RPMI7951 (cell line): Measurements from ENCODE around the gene PINK1. TPM values are rescaled to one million over a fixed set of nuclear protein-coding genes. Genes with fewer than 3 reads are reported as not detected.
"Not testable (repeated sequence)": the region's sequence is repeated elsewhere in the genome, so short reads cannot be mapped to it uniquely, and the experiment has no call there.

Experiments
- DNase-seq: peaks from one replicate; pipeline ENCODE4 v3.0.0-alpha.2; 2012; ENCODE audit warnings: low read depth
- total RNA-seq: library from RNA; depleted of rRNA; stranded (reverse); fragments of >200 nt; shearing (Covaris generic); gene quantifications from 2 replicates; pipeline ENCODE4 v1.2.3, GENCODE V29; 2014

Gene PINK1
- total RNA-seq, 1 experiment from 2014 or later = 52.0 TPM

DNA sequence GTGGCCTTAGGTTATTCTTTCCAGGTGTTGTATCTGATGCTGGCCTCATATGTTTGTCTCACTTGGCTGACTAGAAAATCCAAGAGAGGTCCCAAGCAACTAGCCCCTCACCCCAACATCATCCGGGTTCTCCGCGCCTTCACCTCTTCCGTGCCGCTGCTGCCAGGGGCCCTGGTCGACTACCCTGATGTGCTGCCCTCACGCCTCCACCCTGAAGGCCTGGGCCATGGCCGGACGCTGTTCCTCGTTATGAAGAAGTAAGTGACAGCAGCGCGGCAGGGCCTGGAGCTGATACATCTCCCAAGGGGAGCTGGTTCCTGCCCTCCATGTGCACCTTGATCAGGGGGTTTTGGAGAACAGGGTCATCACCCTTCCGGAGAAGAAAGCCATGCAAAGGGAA is 11.2 kb downstream of the PINK1 start:
- DNase-seq = no peak

DNA sequence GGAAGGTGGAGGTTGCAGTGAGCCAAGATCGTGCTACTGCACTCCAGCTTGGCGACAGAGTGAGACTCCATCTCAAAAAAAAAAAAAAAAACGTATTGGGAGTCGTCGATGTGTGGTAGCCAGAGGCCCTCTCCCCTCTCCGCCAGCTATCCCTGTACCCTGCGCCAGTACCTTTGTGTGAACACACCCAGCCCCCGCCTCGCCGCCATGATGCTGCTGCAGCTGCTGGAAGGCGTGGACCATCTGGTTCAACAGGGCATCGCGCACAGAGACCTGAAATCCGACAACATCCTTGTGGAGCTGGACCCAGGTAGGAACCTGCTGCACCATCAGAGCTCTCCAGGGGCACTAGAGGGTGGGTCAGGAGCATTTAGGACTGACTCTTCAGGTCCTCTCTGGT is 12.2 kb downstream of the PINK1 start:
- DNase-seq = no peak

DNA sequence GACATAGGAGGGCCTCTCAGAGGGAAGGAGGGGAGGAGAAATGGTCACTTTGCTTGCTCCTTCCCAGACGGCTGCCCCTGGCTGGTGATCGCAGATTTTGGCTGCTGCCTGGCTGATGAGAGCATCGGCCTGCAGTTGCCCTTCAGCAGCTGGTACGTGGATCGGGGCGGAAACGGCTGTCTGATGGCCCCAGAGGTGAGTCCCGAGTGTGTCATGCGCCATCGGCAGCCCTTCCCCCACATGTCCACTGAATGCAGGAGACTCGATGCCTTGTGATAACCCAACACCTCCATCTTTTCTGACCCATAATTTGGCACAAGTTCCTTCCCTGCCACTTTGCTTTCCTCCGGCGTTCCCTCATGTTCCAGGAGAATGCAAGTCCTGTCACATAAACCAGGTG is 15.2 kb downstream of the PINK1 start:
- no peak for DNase-seq

DNA sequence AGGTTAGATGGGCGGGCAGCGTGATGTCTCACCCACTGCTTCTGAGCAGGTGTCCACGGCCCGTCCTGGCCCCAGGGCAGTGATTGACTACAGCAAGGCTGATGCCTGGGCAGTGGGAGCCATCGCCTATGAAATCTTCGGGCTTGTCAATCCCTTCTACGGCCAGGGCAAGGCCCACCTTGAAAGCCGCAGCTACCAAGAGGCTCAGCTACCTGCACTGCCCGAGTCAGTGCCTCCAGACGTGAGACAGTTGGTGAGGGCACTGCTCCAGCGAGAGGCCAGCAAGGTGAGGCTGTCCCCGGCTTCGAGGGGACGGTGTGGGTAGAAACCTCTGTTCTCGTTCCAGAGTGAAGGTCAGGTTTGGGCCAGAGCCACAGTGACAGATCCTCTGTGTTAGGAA is 15.7 kb downstream of the PINK1 start:
- no peak for DNase-seq

DNA sequence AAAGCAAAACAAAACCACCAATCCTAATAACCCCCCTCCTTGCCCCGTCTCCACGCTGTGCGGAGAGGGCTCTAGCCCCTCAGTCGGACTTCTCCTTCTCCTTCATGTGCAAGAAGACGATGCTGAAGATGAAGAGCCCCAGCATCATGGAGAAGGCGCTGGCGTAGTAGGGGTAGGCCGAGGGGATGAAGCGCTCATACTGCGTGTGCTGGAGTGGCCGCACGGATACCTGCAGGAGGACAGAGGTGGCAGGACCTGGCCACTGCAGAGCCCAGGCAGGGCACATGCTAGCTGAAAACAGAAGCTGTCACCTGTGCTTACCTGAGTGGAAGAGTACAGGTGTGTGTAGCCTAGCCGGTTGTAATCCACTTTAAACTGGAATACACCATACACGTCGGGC is 19.0 kb downstream of the PINK1 start:
- no peak for DNase-seq

DNA sequence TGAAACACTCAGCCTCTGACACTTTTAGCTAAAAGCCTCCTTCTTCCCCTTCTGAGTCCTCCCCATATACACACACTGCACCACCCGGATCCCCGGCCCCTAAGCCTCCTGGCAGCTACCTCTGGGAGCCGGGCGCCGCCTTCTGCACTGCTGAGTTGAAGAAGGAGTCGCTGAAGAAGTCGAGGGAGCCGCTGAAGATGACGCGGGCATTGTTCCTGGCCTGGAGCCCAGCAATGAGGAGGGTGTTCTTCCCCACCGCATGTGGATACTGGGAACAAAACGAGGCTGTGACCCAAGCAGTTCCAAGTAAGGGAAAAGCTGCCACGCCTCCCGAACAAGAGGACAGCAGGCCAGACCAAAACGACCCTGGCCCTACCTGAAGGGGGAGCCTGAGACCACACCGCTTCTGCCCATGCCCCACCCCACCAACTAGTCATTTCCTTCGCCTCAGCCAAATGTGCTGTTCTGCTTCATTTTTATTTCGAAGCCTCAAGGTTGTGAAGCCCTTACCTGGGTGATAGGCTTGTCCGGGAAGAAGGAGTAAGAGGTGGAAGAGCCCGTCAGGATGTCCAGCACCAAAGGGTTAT is 20.9 kb downstream of the PINK1 start:
- no peak for DNase-seq

DNA sequence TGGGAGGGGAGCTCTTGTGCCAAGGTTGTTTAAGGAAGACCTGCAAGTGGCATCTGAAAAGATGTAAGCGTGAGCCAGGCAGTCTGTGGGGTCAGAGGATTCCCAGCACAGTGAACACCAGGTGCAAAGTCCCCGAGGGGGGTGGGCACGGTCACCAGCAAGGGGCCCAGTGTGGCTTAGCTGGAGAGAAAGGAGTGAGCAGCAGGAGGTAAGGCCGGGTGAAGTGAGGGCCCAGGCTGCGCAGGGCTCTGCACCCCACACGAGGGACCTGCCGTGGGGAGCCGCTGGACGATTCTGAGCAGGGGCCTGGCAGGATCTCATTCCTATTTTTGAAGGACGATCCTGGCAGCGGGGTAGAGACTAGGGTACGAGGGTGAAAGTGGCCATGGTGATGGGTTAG is 23.8 kb downstream of the PINK1 start:
- no peak for DNase-seq

DNA sequence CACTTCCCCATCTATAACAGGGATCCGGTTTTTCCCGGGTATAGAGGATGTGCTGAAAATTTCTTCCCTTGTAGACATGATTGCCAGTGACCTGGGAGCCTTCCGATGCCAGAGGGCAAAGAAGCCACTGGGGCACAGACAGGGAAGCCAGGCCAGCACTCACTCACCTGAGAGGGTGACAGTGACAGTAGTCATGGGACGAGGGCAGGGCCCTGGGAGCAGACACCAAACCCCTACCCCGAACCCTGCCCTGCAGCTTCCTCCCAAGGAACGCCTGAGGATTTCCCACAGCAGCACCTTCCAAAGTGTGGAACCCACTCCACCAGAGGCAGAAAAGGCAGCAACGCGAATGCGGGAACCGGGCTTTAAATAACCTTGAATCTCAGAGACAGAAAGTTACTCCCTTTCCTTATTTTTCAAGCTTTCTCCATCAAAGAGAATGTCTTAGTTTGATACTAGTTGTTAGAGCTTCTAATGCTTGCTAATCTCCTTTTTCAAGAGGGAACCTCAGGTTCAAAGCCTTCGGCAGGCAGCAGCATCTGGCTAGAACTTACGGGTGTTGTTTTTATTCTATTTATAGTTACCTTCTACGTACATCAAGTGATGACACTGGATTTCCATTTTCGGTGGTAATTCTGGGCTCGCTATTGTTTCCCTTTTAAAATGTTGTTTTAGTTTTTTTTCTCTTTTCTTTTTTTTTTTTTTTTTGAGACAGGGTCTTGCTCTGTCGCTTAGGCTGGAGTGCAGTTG is 25.1 kb downstream of the PINK1 start:
- no peak for DNase-seq

DNA sequence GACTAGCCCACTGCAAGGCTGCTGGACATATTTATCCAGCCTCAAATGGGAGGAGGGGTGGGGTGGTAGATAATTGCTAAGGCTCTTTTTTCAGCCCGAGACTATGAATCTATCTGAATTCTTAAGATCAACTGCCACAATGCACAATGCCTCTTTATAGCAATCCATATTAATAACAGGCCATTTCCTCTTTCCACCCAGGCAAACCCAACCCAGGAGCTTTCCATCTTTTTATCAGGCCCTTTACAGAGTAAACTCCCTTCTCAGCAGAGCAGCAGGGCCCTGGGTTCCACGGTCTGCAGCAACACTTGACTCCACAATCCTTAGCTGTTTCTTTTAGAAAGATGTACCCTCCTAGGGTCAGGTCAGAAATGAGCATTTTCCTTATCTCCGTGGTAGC is 27.1 kb downstream of the PINK1 start:
- no peak for DNase-seq

DNA sequence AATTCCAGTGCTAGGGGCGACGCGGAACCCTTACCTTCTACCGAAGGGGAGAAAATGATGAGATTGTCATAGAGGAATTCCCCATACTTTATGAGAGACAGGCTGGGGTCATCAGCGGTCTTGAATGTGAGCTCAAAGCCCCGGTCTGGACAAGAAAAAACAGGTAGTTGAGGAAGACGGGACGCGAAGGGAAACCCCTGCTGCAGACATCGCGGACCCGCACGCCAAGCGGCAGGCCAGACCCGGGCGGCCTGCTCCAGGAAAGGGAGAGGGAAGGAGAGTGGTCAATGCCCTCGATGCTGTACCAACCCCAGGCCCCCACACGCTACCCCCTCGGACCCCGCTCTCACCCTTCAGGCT is 27.6 kb downstream of the PINK1 start:
- DNase-seq = no peak

DNA sequence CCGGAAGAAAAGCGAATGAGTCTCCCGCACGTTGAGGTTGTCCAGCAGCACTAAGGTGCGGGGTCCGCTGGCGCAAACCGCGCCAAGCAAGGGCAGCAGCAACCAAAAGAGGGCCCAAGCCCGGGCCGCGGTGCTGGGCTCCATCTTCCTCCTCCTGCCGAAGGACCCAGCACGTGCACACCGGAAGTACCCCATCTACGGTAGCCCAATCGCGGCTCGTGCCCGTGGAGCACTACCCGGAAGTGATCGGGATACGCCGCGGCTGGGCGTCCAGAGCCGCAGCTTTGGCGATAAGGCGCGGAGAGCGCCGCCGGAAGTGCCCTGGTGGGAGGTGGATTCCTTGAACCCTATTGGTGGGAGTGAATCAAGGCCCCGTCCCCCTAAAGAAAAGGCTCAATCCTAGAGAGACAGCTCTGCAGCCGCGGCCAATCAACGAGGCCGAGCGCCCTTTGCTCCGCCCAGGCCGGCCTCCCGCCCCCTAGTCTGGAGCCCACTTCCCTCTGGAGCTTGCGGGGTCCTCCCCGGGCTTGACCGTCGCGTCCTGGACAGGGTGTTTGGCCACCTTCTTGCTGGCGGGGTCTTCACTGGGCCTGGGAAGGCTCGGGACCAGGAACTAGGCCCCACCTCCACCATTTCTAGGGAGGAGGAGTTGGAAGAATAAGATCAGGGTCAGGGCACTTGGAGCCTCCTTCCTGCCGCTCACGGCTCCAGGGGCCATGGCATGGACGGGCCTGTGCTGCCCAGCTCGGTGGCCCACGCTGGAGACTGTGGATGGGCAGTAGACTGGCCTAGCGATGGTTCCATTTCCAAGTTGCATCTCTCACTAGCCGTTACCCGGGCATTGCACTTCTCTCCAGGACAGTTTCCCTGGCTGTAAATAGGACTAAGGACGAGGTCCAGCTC is 28.2 kb downstream of the PINK1 start, which contains the start of gene DDOST:
Gene DDOST, minus strand, starts transcription at position 163 of the 903 bp plus-strand sequence. Its CDS starts 19 bp downstream, at position 144.
- peak; percentile 98 for DNase-seq

DNA sequence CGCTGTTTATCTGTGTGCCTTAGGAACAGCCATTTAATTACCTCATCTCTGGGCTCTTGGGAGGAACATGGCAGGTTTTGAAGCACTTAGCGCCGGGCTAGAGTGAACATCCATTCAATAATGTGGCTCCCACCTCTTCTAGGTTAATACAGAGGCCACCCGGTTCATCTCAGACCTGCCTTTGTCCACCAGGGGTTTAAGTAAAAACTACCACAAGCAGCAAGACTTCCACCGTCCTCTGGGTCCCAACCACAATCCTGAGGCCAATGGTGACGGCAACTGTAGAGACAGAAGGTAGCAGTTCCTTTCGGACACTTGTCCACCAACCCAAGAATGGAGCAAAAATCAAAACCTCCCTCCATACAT is 28.8 kb downstream of the PINK1 start:
- no peak for DNase-seq

DNA sequence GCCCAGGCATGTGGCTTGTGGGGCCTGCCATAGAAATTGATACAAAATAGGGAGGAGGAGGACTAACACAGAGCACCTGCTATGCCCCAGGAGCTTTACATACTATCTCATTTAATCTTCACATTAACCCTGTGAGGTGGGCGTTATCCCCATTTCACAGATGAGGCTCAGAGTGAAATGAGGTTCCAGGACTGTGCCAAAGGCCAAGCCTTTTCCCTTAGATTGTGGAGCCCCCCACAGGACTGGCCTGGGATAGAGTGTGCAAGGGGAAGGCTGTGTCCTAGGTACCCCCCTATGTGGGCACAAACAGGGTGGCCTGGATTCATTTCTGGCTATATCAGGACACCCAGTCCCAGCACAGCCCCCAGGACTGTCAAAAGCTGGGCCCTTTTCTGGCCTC is 30.1 kb downstream of the PINK1 start:
- no peak for DNase-seq

DNA sequence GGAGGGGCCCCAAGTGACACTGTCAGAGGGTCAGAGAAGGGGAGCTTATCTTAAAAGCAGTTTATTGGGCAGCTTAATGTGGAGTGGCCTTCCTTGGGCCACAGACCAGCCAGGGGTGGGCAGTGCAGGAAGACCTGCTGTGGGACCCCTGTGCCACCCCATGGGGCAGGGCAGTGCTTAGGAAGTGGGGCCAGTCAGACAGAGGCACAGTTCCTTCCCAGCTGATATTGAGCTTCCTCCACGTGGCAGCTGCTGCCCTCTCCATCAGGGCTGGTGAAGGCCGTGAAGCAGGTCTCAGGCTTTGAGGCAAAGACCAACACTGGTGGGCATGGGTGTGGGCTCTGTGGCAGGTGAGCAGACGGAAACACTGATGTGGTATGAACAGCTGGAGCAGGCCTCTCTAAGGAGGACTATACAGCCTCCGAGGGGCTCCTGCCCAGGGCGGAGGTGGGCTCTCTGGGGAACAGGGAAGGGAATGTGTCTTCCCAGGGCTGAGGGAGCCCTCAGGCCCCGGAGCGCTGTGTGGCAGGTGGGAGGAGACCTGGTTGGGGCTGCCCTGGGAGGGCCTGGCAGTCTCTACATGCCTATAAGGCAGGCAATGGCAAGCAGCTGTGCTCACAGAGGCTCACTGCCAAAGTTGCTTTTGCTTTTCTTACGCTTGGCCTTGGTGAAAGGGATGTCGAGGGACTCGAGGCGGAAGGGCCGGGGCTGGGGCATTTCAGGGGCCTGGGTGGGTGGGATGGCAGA is 30.9 kb downstream of the PINK1 start:
- no peak for DNase-seq

DNA sequence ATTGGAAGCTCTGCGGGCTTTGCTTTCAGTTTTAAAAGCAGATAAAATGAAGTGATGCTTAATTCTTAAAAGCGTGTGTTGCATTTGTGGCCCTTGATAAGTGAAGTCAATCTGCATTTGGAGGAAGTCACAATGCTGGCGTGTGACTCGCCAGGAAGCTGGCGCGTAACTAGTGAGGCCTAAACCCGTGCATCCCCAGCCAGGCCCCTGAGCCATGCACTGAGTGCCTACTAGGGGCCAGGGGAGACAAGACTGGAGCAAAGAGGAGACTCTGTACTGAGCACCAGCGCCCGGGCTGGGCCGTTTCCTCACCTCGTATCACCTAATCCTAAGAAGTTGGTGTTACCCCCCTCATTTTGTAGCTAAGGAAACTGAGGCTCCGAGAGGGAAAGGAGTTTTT is 32.5 kb downstream of the PINK1 start:
- DNase-seq = no peak

DNA sequence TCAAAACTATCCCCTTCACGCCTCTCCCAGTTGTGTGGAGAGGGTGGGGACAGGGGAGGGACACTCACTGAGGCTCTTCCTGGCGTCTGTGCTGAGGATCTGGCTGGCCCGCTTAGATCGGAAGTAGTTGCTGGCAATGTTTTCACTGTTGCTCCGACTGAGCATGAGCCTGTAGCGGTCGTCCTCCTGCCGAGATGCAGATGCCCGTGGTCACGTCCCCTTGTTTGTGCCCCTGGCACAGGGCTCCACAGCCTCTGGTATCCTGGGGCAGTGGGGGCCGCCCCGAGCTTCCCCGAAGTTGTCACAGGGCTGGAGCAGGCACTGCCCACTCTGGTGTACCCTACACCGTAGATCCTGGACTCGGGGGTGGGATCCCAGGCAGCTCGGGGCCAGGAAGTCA is 32.9 kb downstream of the PINK1 start:
- no peak for DNase-seq

DNA sequence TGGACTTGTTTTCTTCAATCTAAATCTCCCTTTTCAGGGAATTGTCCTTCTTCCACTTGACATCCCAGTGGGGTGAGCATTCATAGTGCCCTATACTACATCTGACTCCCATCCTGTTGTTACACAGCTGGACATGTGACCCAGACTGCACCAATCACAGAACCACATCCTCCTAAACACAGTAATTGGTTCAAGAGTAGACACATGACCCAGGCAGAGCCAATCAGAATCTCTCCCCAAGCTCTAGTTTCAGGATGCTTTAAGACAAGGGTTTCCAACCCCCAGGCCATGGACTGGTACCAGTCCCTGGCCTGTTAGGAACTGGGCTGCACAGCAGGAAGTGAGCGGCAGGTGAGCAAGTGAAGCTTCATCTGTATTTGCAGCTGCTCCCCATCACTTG is 33.5 kb downstream of the PINK1 start:
- DNase-seq = peak; percentile 63

DNA sequence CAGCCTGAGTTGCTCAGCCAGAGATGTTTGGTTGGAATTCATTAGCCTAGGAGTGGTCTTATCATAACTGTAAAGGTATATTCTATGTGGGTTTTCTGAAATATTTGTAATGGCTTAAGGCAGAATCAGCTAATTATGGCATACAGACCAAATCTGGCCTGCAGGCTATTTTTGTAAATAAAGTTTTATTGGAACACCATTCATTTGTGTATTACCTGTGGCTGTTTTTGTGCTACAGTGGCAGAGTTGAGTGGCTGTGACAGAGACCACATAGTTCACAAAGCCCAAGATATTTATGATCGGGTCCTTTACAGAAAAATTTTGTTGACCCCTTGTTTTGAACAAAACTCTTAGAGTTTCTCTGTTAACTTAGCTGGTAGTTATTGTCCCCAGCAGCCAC is 35.3 kb downstream of the PINK1 start:
- DNase-seq = no peak

DNA sequence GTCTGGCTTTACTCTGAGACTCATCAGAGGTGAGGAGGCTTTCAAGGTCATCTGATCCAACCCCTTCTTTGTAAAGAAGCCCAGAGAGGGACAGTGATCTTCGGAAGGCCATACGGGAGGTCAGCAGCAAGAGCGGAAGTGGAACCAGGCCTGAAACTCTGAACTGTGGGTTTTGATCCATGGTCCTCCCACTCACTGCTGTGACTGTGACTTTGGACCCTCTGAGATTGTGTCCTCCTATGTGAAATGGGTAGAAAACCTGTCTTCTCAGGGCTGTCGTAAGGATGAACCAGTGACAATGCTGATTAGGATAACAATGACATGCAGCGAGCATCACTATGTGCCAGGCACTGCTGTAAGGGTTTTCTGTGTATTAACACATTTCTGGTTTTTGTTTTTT is 37.7 kb downstream of the PINK1 start:
- DNase-seq = no peak

DNA sequence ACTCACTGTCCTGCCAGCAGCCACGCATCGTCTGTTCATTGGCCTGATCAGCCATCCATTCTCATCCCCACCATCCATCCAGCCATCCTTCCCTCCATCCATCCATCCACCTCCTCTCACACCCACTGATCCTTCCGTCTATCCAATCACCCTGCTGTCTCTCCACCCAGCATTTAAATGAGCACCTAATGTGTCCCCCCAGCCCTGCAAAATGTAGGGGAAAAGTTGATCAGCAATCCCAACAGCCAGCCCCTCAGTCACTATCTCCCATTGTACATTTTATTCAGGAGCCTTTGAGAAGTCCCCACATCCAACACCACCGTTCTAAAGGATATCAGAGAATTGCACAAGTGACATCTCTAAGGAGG is 39.0 kb downstream of the PINK1 start:
- no peak for DNase-seq

DNA sequence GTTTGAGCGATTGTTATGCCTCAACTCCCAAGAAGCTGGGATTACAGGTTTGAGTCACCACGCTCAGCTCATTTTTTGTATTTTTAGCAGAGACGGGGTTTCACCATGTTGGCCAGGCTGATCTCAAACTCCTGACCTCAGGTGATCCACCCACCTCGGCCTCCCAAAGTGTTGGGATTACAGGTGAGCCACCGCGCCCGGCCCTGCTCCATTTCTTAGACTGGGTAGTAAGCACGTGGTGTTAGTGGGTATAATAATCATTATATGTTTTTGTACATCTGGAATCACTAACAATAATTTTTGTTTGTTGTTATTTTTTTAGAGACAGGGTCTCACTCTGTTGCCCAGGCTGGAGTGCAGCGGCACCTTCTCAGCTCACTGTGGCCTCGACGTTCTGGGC is 40.4 kb downstream of the PINK1 start:
- DNase-seq = not testable (repeated sequence)

DNA sequence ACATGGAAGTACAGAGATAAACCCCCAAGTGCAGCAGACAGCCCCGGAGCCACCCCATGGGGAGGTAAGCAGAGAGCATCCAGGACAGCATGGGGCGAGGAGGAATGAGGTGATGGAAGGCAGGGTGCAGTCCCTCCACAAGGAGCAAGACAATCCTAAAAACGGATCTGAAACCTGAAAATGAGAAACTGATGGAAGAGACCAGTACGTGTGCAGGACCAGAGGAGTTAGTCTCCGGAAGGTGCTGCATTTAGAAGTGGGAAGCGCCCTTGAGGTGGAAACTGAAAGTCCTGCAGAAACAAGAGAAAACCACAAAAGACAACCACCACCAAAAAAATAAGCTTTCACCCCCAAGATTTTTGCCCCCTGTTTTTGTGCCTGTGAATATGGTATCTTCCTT is 45.3 kb downstream of the PINK1 start:
- no peak for DNase-seq
